ENCODE measurements around the gene OR56B4.
"Not testable (repeated sequence)": the region's sequence is repeated elsewhere in the genome, so short reads cannot be mapped to it uniquely, and the experiment has no call there.

OR56B4 gene

GRCh38 chr11:6107384-6107783 is at the start of gene OR56B4:
OR56B4 (plus strand) TSS chr11:6107684; CDS start chr11:6107779, 95 bp downstream.
- not testable (repeated sequence) for DNase-seq

GRCh38 chr11:6061475-6061874 is 46.0 kb upstream of the OR56B4 start:
- DNase-seq: no peak

GRCh38 chr11:6062691-6063358 is 44.7 kb upstream of the OR56B4 start:
- no peak for DNase-seq

- DNase-seq: no peak
These were observed 40.0 kb upstream of the OR56B4 start for GRCh38 chr11:6067502-6067901.

GRCh38 chr11:6076443-6076842 is 31.0 kb upstream of the OR56B4 start:
- not testable (repeated sequence) for DNase-seq

- no peak for DNase-seq
These were observed 29.8 kb upstream of the OR56B4 start for GRCh38 chr11:6077723-6078122.

GRCh38 chr11:6079463-6079862 is 28.0 kb upstream of the OR56B4 start:
- no peak for DNase-seq

GRCh38 chr11:6083129-6083528 is 24.4 kb upstream of the OR56B4 start:
- DNase-seq: no peak

- no peak for DNase-seq
These were observed 22.9 kb upstream of the OR56B4 start for GRCh38 chr11:6084587-6084986.

GRCh38 chr11:6094186-6094585 is 13.3 kb upstream of the OR56B4 start:
- no peak for DNase-seq

- no peak for DNase-seq
These were observed 11.7 kb upstream of the OR56B4 start for GRCh38 chr11:6095798-6096197.

GRCh38 chr11:6096417-6096816 is 11.1 kb upstream of the OR56B4 start:
- DNase-seq: no peak

- no peak for DNase-seq
These were observed 7.9 kb upstream of the OR56B4 start for GRCh38 chr11:6099577-6099976.

- DNase-seq: no peak
These were observed 2.5 kb downstream of the OR56B4 start for GRCh38 chr11:6110011-6110410.

- no peak for DNase-seq
These were observed 4.2 kb downstream of the OR56B4 start for GRCh38 chr11:6111673-6112072.

- DNase-seq: no peak
These were observed 9.2 kb downstream of the OR56B4 start for GRCh38 chr11:6116638-6117037.

- DNase-seq: no peak
These were observed 16.8 kb downstream of the OR56B4 start for GRCh38 chr11:6124245-6124644.

GRCh38 chr11:6127881-6128280 is 20.4 kb downstream of the OR56B4 start:
- no peak for DNase-seq

- DNase-seq: no peak
These were observed 21.5 kb downstream of the OR56B4 start for GRCh38 chr11:6129011-6129410.

GRCh38 chr11:6129635-6130034 is 22.2 kb downstream of the OR56B4 start:
- DNase-seq: no peak

GRCh38 chr11:6132431-6132830 is 24.9 kb downstream of the OR56B4 start:
- DNase-seq: no peak

GRCh38 chr11:6135936-6136335 is 28.5 kb downstream of the OR56B4 start:
- DNase-seq: not testable (repeated sequence)

- no peak for DNase-seq
These were observed 35.5 kb downstream of the OR56B4 start for GRCh38 chr11:6142936-6143335.

- not testable (repeated sequence) for DNase-seq
These were observed 36.3 kb downstream of the OR56B4 start for GRCh38 chr11:6143737-6144136.

- DNase-seq: no peak
These were observed 43.6 kb downstream of the OR56B4 start for GRCh38 chr11:6151117-6151516.

Data from Kasumi-1 (cell line).